Erythroblast (primary cell): Measurements from ENCODE around the gene ACVR1B.

Experiments used
- GATA1 ChIP-seq: IDR thresholded peaks from 2 replicates; pipeline ENCODE4 v1.6.1; 2011; ENCODE audit warnings: low read depth, mild to moderate bottlenecking, control low read depth, low read length, moderate library complexity
- POLR2A ChIP-seq: IDR thresholded peaks from 2 replicates; pipeline ENCODE4 v1.6.1; 2011; ENCODE audit warnings: mild to moderate bottlenecking, low read length

DNA sequence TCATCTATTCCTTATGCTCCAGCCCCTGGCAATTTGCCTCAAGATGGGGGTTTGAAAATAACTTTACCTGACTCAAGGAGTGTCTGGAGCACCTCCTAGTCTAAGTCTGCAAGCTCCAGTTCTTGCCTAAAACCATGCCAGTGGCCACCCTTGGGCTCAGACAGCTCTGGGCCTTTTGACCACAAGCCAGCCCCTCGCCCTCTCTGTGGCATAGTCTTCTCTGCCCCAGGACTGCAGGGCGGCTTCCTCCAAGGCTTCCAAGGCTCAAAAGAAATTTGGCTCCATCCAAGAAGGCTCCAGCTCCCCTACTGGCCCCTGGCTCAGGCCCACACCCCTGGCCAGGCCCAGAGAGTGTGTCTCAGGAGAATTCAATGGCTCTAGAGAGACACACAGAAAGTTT, 29.4 kb upstream of the ACVR1B start:
- TF ChIP-seq POLR2A, result no peak
- TF ChIP-seq GATA1, result no peak
